AG09319 (cell line): ENCODE results near the gene DARS1.

ENCODE experiments used
- DNase-seq: peaks from one replicate; pipeline ENCODE4 v3.0.0-alpha.2; 2010; ENCODE audit warnings: low read depth; ENCODE audit errors: extremely low read depth
- CTCF ChIP-seq: IDR thresholded peaks from 2 replicates; pipeline ENCODE4 v1.5.1; 2011; ENCODE audit warnings: low read depth, mild to moderate bottlenecking, inconsistent platforms, low read length, moderate library complexity

DARS1 gene

DNA sequence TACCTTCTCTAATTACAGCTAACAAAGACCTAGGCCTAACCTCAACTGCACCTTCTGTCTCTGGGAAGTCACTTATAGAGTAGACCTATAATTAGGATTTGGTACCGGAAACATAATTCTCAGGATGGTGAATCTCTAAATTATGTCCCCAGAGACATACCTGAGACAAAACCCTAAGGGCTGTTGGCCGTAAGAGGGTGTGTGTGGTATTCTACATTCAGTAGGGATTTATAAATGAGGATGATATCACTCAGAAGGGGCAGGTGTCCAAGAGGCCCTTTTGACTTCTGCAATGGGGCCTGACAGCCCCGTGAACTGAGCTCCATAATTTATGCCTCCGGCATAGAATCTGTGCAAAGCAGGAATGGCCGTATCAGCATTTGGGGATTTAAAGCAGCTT is 13.5 kb upstream of the DARS1 start:
- no peak for DNase-seq
- TF ChIP-seq CTCF = no peak

DNA sequence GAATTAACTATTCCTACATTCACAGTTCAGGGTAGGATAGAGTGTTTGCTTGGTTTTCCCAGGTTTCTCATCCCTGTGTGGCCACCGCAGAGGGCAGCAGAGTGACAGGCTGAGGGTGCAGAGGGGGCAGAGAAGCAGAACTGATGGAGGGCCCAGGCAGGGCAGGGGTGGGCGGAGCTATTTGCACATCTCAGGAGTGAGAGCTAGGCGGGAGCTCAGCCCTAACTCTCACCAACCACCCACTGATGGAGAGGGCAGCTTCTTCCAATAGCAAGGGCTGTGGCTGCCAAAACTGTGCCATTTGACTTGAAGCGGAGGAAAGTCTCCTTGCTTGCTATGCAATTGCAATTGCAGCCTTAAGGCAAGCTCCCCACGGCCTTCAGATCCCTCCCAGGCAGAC is 12.0 kb upstream of the DARS1 start:
- DNase-seq = no peak
- no peak for TF ChIP-seq CTCF

- DNase-seq = no peak
- no peak for TF ChIP-seq CTCF
Observed at GRCh38 chr2:135996304-135996703, 10.9 kb upstream of the DARS1 start.

GRCh38 chr2:135994281-135994680 is 8.9 kb upstream of the DARS1 start:
- TF ChIP-seq CTCF = no peak
- no peak for DNase-seq

GRCh38 chr2:135993421-135993820 is 8.0 kb upstream of the DARS1 start:
- no peak for TF ChIP-seq CTCF
- DNase-seq = no peak

DNA sequence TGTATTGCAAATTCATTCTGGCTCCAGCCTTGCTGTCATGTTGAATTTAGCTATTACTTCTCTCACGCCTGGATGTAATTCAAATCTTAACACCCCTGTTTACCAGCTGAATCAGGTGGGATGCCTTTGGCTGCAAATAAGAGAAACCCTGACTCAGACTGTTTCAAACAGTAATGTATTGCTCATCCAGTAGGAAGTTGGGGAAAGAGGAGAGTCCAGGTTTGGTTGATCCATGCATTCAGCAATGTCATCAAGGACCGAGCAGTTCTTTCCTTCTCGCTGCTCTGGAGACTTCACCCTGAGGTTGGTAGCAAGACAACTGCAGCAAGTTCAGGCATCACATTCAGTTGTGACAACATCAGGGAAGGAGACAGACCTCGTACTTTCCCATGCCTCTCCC is 6.4 kb upstream of the DARS1 start:
- no peak for DNase-seq
- TF ChIP-seq CTCF = no peak

GRCh38 chr2:135987441-135987840 is 2.0 kb upstream of the DARS1 start:
- no peak for DNase-seq
- no peak for TF ChIP-seq CTCF

- no peak for TF ChIP-seq CTCF
- no peak for DNase-seq
Observed at GRCh38 chr2:135986507-135986906, 1.1 kb upstream of the DARS1 start.
